NCI-H2081 treated with DMSO at 0.1 percent for 48 hours (cell line): ENCODE measurements around the gene CCDC14.
"Not testable (repeated sequence)": the region's sequence is repeated elsewhere in the genome, so short reads cannot be mapped to it uniquely, and the experiment has no call there.

Experiments used
- DNase-seq: peaks from one replicate; lab custom pipeline; 2025; lab: John Stamatoyannopoulos, UW

Gene CCDC14, protein sequence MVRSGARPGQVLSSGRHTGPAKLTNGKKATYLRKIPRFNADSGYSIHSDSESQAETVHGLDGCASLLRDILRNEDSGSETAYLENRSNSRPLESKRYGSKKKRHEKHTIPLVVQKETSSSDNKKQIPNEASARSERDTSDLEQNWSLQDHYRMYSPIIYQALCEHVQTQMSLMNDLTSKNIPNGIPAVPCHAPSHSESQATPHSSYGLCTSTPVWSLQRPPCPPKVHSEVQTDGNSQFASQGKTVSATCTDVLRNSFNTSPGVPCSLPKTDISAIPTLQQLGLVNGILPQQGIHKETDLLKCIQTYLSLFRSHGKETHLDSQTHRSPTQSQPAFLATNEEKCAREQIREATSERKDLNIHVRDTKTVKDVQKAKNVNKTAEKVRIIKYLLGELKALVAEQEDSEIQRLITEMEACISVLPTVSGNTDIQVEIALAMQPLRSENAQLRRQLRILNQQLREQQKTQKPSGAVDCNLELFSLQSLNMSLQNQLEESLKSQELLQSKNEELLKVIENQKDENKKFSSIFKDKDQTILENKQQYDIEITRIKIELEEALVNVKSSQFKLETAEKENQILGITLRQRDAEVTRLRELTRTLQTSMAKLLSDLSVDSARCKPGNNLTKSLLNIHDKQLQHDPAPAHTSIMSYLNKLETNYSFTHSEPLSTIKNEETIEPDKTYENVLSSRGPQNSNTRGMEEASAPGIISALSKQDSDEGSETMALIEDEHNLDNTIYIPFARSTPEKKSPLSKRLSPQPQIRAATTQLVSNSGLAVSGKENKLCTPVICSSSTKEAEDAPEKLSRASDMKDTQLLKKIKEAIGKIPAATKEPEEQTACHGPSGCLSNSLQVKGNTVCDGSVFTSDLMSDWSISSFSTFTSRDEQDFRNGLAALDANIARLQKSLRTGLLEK

DNA sequence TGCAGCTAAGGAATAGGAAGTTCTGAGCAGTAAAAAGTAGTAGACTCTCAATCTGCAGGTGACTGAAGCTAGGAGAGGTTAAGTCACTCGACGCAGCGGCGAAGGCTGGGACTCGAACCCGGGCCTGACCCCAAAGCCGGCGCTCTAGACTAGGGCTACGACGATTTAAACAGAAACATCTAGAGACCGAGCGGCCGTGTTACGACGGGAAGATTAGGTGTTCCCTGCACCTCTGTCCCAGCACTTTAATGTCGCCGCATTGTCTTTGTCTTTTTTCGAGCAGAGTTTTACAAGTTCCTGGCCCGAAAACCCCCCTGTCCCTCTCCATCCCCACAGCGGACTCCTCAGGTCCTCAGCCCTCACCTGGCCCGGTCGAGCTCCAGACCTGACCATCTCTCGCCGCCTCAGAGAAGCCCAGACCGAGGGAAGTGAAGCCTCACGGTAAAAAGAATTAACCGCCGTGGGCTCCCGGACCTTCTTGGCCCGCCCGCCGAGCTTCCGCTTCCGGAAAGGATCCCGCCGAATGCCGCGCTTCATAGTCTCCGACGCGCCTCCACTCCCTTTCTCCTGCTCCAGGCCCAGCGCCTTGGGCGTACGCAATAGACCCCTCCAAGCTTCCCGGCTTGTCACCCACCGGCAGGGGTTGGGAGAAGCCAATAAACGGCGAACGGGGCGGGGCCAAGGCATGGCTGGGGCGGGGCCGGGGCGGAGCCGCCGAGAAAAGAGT, at the start of gene CCDC14:
Gene CCDC14 (minus strand): TSS at position 449 of the 727 bp plus-strand sequence. CDS start 56 bp downstream, at position 393.
- peak; percentile 94 for DNase-seq

DNA sequence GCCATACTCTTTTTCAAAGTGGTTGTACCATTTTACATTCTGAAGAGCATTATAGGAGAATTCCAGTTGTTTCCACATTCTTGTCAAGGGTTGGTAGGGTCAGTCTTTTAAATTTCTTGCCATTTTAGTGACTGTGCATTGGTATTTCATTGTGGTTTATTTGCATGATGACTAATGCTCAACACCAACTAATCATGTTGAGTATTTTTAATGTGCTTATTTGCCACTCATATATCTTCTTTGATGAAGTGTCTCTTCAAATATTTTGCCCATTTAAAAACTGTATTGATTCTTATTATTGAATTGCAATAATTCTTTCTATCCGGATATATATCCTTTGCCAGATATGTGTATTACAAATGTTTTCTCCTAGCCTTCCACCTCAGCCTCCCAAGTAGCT, 47.3 kb upstream of the CCDC14 start:
- not testable (repeated sequence) for DNase-seq

DNA sequence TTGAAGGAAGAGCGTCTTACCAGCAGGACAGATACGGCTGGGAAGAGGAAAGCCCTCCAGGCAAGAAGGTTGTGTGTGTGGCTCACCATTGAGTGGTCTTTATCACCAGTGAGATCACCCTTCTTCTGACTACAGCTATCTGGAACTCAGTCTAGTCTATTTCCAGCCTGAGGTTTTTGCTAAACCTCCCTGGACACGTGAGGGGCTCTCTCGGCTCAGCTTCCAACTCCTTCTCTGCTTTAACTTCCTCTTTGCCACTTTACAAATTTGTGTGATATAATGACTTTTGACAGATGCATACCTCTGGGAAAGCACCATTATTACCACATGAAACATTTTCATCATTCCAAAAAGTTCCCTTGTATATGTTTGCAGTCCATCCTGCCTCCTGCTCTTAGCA, 46.2 kb upstream of the CCDC14 start:
- DNase-seq, result no peak

DNA sequence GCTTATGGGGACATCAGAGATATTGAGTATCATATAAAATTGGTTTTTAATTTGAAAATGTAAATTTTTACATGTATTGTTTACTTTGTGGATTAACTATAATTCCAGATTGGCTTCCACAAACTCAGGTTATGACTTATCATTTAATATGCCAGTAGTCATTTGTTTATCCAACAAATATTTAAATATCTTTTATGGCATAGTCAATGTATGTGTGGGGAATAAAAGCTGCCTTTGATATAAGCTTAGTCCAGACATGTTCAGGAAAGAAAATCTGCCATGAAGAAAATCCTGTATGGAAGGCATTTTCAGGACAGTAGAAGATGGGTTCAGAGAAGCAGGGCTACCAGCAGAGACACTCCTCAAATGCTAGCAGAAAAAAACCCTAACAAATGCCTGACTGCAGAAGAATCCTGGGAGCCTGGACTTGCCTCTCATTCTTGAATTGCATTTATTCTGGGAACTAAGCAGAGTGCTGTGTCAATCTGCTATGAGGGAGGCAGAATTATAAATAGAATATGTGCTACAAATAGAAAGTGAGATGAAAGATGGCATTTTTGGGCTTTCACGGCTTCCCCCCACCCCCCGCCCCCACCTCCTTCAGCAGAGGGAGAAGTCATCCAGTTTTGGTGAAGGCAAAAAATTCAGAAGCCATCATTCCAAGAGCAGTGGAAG, 41.5 kb upstream of the CCDC14 start:
- DNase-seq, result not testable (repeated sequence)

DNA sequence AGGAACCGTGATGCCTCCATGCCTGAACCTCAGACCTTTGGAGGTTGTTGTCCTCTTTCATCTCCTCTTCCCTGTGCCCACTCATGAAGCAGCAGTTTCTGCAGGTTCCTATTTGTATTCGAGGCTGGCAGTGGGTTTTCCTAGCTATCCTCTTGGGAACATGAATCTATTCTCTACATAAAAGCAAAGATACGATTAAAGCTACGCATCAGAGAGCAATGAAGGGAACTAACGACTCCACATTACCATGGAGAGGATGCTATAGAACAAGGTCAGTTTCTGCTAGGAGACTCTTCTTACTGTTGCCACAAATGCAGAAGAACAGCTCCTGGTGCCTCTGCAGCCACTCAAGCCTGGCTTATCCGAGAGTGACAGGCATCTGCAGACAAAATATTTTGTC, 40.3 kb upstream of the CCDC14 start:
- DNase-seq, result not testable (repeated sequence)

DNA sequence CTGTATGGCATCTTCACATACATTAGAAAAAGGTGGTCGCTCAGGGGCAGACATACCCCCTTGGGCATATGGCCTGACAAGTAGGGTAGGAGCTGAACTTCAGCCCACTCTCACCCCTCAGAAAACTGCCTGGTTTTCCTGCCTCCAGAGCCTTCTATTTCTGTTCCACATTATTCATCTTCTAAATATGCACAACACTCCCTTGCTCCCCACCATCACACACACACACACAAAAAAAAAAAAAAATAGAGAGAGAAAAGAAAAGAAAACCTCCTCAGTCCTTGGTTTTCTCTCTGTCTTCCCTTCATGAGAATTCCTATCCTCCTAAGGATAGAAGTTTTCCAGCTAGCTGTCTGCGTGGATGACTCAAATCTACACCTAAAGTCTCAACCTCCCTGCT, 36.5 kb upstream of the CCDC14 start:
- no peak for DNase-seq

DNA sequence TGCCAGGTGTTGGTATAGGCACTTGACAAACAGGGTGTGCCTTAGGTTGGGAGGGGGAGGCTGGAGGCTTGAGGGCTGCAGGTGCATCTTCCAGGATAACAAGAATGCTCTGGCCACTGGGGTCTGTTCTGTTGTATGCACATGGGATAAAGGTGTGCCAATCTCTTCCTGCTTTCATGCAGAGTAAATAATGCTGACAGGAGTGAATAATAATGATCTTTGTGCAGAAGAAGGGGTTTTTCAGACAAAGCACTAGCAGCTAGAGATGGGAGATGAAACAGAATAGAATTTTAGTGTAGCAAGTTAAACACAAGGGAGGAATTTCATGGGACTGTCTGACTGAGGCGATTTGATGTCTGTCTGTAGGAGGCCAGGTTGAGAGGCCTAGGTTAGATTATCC, 32.8 kb upstream of the CCDC14 start:
- no peak for DNase-seq

DNA sequence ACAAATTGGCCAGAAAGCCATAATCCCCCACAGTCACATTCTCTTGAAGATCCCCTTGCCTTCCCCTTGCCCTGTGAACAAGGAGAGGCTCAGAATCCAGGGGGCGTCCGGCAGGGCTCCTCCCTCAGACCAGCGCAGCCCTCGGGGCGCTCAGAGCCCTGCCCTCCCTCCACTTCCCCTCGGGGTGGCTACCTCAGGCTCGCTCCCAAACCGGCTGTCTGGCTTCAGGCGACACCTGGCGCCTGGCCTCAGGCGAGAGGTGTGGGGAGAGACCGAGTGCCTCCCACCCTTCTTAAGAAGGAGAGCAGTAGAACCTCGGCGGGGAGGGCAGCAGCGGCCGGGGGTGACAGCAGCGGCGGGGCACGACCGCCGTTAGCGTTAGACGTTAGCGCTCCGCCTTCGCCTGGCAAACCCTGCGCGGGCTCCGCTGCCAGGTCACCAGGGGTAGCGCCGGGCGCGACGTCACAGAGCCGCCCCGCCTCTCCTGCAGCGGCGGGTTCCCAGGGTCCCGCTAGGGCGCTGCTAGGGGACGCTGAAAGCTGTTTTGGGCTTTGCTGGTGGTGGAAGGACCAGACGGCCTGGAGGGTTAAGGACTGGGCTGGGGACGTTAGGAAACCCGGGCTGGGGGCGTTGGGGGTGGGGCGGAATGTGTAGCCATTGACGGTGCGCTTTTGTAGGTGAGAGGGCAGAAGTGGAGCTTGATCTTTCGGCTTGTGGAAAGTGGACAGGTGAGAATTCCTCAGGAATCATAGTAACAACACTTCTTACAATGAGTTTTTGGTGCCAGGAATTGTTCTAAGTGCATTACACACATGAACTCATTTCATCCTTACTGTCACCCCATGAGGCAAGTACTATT, 30.9 kb upstream of the CCDC14 start, which contains the start of gene ROPN1:
Gene ROPN1 (minus strand): TSS at position 395 of the 859 bp plus-strand sequence. CDS start 11,643 bp downstream, outside the sequence.
- not testable (repeated sequence) for DNase-seq

DNA sequence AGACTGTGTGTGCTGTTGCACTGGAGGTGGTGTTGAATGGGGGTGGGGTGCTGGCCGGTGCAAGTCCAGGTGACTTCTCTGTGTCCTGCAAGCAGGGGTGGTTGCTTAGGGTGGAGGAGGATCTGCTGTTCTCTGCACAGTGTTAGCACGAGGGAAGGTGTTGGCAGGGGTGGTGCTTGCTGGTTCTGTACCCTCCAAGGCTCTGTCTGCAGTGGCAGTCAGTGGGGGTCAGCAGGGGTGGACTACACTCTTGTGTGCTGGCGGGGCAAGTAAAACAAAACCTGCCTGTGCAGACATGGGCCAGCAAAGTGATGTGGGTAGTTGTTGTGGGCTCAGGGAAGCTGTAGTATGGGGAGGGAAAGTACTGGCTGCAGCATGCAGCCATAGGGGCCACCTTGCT, 25.4 kb upstream of the CCDC14 start:
- DNase-seq, result no peak

DNA sequence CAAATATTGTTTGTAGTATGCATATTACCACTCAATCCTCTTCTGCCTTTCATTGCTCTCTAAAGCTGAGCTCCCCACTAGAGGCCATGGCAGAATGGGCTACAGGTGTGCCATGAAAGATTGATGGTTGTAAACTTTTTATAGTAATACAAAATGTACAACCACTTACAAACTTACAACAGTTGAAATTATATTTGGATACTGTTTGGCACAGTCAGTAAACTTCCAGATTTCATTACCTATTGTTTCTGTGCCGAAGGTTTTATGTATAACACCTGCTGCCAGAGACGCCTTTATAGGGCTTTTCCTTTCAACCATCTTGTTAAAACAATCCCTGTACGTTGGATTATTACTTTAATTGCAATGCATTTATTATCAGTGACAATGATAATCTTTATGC, 23.9 kb upstream of the CCDC14 start:
- no peak for DNase-seq

DNA sequence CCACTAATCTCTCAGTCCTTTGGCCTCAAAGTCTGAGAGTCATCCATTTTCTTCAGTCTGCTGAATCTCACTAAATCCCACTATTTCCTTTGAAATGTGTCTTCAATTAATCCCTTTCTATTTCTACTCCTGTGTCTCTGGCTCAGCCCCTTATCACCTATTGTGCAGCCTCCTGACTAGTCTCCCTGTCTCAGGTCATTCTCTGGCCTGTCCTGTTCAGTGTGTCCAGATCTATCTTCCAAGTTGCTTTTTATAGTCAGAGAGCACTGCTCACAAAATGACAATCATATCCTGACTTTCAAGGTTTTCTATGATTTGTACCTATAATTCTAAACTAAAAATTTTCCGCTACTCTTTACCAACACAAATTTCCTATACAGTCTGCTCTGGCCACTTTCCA, 23.3 kb upstream of the CCDC14 start:
- no peak for DNase-seq

DNA sequence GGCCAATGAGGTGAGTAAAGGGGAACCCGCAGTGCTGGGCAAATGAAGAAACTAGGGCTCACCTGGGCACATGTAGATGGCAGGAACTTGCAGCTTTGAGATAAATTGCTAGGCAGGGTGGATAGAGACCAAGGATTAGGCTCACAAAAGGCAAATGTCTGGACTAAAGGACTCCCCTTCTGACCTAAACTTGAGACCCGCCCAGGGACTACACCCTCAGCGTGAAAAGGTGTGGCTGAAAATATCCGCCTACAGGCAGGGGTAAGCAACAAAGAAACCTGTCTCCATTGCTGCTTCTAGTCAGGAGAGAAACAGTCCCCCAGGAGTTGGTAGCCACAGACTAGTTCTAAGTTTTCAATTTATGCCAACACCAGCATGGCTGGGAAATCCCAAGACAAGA, 20.3 kb upstream of the CCDC14 start:
- DNase-seq, result not testable (repeated sequence)

DNA sequence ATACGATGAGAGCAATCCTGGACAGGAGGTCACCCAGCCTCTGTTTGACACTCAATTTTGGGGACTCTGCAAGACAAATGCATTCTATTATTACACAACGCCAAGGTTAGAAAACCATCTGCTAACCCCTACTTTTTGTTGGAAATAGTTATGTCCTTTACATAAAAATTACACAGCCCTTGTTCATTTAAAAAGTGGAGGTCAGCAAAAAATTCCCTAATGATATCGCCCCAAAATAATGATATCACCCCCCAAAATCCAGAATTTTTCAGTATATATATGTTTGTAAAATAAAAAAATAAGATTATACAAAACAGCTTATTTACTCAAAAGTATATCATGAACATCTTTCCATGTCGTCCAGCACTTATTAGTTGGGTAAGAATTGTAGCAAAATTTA, 19.5 kb upstream of the CCDC14 start:
- DNase-seq, result no peak

DNA sequence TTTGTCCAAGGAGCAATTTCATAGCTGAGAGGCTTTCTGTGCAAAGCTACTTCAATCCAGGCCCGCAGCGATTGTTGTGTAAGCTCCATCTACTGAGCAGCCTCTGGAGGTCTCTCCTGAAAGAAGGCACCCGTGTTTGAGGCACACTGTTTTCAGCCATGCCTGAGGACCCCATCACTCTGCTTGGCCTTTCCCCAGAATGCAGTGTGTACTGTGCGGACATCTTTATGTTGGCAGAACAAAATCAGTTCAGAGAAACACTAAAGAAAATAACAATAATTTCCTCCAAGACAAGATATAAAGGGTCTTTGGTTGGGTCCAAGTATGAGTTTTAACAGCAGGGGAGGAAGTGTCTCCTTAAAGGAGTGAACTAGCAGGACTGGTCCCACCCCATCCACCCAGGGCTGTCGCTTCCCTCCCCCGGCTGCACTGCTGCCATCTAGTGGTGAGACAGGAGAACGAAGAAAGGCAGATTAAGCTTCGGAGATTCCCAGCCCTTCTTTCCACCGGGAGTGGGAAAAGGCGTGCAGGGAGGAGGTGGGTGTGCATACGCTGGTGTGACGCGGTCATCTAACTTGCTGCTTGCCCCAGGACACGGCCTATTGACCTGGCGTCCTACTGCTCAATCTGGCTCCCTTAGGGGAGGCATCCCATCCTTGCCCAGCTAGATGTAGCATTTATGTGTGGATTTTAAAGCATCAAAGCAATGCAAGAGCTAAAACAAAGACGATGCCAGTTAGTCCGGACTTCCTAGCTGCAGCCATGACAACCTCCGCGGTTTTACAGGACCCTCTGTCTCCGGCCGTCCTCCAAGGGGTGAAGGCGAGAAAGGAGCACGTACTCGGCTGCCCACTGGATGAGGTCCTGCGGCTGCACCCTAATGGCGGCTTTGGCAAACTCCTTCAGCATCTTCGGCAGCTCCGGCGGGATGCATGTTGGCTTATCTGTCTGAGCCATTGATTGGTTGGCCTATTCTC, 18.8 kb upstream of the CCDC14 start:
- not testable (repeated sequence) for DNase-seq

DNA sequence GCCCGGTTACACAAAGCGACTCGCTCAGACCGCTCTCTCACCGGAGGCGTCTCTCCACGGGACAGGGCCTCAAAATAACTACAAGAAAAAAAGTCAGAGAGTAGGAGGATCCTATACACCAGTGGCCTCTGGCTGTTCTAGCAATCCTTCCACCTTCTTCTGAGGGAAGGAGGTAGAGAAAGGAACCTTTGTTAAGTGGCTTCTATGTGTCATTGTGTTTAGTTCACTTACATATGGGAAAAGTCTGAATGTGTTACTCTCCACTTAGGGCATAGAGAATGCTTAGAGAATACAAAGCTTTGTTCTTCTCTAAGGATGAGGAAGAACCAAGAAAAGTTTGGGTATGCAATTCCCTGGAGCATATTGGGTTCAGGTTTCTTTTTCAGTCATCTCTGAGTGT, 15.9 kb upstream of the CCDC14 start:
- not testable (repeated sequence) for DNase-seq

DNA sequence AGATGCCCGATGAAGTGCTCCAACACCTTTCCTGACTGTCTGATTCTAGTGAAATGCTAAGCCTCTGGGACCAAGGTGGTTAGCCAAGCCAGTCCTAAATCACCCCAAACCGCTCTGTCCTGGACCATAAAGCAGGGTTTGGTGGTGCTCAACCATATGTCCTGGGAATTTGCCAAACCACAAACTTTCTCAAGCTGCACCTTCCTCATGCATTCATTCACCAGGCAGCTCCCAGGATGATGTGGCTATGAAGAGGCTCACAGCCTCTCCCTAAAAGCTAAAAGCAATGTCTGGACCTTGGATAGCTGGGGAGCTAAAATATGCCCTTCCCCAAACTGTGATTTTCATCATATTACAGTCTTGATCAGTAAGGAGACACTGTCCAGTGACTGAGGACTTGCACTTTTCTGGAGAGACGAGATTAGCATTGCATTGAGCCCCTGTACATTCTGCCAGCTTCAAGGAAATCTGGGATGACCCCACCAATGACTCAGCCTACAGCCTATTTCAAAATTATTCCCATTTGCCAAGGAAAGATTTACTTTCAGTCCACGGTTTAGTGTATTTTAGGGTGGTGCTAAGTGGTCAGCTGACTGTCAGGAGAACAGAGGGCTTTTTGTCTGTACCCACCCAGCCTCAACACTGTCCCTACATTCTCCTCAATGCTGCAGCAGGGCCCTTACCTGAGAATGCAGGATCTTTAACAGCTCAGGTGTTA, 15.3 kb upstream of the CCDC14 start:
- DNase-seq, result not testable (repeated sequence)

DNA sequence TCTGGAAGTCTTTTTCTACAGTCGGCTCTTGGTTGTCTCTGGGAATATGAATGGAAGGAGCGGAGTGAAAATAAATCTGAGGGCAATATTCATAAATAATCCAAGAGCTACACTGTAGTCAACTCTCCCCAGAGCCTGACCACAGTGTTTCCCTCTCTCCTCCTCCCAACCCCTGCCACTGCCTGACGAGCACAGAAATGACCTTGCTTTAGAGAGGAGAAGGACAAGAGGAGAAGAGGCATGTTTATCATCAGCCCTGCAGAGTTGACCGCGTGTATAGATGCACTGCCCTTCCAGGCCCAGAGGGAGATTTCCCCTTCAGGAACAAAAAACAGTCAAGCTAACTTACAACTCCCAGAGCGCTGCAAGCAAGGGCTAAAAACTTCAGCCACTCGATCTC, 14.0 kb upstream of the CCDC14 start:
- not testable (repeated sequence) for DNase-seq

DNA sequence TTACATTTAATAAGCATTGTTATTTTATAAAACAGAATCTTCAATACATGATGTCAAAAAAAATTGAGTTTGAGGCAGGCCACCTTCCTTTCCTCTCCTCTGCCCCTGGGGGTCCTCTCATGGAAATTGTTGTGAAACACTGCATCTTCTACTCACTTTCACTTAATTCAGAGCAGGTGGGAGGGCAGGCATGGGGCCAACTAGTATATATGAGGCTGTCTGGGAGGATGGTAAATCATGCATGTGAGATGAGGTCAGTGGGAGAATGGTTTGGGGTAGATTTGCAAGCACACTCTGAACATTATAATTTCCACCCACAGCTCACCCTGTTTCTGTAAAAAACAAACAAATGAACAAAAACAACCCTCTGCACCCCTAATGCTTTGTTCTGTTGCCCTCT, 10.4 kb upstream of the CCDC14 start:
- no peak for DNase-seq

DNA sequence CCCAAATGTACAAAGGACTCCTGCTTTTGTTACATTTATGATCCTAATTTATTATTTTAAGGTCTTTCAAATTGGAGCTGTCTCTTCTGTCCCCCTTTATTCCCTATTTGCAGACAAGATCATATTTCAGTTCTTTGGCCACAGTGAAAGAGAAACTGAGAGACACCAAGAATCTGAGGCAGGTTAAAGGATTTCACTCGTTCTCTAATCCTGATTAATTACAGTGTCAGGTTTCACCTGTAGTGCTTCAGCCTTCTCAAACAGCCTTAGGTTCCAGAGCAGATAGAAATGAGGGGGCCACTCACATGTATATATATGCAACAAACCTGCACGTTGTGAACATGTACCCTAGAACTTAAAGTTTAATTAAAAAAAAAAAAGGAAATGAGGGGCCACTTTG, 6.2 kb upstream of the CCDC14 start:
- not testable (repeated sequence) for DNase-seq
